Neuron (in vitro differentiated cells): ENCODE results near the gene BORCS6.

Experiments used
- H2AFZ ChIP-seq: one replicate; pipeline ENCODE4 v1.6.1; 2013; ENCODE audit warnings: low read depth, mild to moderate bottlenecking, inconsistent platforms, low read length, moderate library complexity
- H3K27me3 ChIP-seq: one replicate; pipeline ENCODE4 v1.6.1; 2013; ENCODE audit warnings: low read length; ENCODE audit not compliant: insufficient read depth
- H3K36me3 ChIP-seq: one replicate; pipeline ENCODE4 v1.6.1; 2013; ENCODE audit warnings: low read length; ENCODE audit not compliant: insufficient read depth
- H3K4me1 ChIP-seq: one replicate; pipeline ENCODE4 v1.6.1; 2013; ENCODE audit warnings: low read length; ENCODE audit not compliant: insufficient read depth
- H3K4me3 ChIP-seq: 2 replicates; pipeline ENCODE4 v1.5.1; 2013; ENCODE audit warnings: mild to moderate bottlenecking, low read length, moderate library complexity
- H3K9me3 ChIP-seq: one replicate; pipeline ENCODE4 v1.6.1; 2013; ENCODE audit warnings: low read length

BORCS6 gene

GRCh38 chr17:8151641-8152111, 38.3 kb downstream of the BORCS6 start:
- H3K27me3 ChIP-seq: no peaks in the 10 kb centered on the region
- H2AFZ ChIP-seq: peak overlapping the region; percentile 21
- H3K9me3 ChIP-seq: no peaks in the 10 kb centered on the region
- H3K4me1 ChIP-seq: peaks cover 43% of the 10 kb centered on the region
- H3K4me3 ChIP-seq: peak overlapping the region; percentile 83
- peaks cover 32% of the 10 kb centered on the region for H3K36me3 ChIP-seq

DNA sequence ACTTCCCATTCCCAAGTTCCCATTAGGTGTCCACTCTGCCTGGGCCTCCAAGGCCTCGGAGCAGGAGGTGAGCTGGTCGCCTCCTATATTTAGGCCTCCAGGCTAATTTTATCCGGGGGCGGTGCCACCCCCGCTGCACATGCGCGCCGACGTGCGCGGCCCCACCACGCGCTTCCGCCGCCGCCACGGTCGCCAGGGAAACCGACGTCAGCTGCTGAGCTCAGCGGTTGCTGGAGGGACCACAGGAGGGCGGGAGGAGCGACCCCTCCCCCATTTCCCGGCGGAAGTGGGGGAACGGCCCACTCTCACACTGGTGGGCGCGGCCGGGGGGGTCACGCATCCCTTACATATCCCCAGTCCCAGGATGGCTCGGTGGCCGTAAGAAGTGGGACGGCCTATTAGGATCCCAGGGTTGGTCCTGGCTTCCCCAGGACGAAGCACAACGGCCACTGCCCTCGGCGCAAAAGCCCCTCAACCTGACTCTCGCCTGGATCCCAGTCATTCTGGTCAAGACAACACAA, 38.8 kb downstream of the BORCS6 start:
- H3K9me3 ChIP-seq: no peaks in the 10 kb centered on the region
- H2AFZ ChIP-seq: no peak overlapping the region
- H3K27me3 ChIP-seq: no peaks in the 10 kb centered on the region
- H3K36me3 ChIP-seq: peaks cover 36% of the 10 kb centered on the region
- peaks cover 43% of the 10 kb centered on the region for H3K4me1 ChIP-seq
- peak overlapping the region; percentile 83 for H3K4me3 ChIP-seq

GRCh38 chr17:8150194-8151119, 39.5 kb downstream of the BORCS6 start:
- H3K9me3 ChIP-seq: no peaks in the 10 kb centered on the region
- peak overlapping the region; percentile 83 for H3K4me3 ChIP-seq
- H3K27me3 ChIP-seq: no peaks in the 10 kb centered on the region
- peaks cover 43% of the 10 kb centered on the region for H3K36me3 ChIP-seq
- H2AFZ ChIP-seq: no peak overlapping the region
- H3K4me1 ChIP-seq: peaks cover 37% of the 10 kb centered on the region

DNA sequence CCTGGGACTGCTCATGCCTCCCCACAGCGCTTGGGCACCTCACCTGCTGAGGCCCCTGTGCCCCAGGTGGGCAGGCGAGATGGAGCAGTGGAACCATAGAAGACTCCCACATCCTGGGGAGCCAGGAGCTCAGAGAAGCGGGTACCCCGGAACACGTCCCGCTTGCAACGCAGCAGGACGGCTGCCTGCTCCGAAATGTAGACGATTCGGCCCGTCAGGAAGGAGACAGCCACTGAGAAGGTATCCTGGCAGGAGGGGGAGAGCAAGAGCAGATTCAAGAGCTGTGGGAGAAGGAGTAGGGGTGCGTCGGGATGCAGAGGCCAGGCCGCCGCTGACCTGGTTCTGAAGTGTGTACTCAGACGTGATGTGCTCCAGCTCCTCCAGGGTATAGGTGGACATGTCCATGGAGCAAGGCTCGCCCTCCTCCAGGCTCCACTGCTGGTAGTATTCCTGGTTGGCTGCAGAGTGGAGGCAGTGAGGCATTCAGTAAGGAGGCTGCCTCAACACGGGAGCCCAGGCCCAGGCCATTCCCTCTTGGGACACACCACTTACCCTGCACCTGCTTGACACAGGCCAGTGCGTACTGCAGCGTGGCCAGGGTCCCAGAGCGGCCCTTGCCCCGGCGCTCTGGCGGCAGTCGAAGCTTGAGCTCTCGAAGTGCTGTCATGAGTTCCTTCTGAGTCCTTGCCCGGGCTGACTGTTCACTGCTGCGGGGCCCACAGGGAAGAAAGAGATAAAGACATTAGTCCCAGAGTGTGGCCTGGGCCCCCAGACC, 40.4 kb downstream of the BORCS6 start:
- Histone ChIP-seq H3K36me3 (peaks cover 50% of the 10 kb centered on the region), H2AFZ (no peak overlapping the region), H3K9me3 (no peaks in the 10 kb centered on the region), H3K27me3 (no peaks in the 10 kb centered on the region), H3K4me1 (peaks cover 28% of the 10 kb centered on the region), H3K4me3 (no peak overlapping the region)

DNA sequence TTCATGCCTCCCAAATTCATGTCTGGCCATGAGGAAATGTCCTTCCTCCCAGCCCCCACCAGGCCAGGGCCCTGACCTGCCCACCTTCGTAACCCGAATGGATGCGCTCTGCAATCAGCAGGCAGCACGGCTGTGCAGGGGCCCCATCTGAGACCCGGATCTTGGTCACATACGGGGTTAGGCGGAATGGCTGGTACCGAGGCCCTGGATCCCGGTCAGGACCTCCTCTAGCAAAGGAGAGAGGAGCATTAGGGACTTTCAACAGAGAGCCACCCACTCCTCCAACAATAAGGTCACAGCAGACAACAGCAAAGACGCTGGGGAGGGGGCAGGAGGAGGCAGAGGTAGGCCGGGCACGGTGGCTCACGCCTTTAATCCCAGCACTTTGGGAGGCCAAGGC, 41.4 kb downstream of the BORCS6 start:
- Histone ChIP-seq H3K27me3 (no peaks in the 10 kb centered on the region), H3K4me3 (no peak overlapping the region), H3K4me1 (peaks cover 18% of the 10 kb centered on the region), H3K36me3 (peaks cover 58% of the 10 kb centered on the region), H2AFZ (no peak overlapping the region), H3K9me3 (no peaks in the 10 kb centered on the region)

DNA sequence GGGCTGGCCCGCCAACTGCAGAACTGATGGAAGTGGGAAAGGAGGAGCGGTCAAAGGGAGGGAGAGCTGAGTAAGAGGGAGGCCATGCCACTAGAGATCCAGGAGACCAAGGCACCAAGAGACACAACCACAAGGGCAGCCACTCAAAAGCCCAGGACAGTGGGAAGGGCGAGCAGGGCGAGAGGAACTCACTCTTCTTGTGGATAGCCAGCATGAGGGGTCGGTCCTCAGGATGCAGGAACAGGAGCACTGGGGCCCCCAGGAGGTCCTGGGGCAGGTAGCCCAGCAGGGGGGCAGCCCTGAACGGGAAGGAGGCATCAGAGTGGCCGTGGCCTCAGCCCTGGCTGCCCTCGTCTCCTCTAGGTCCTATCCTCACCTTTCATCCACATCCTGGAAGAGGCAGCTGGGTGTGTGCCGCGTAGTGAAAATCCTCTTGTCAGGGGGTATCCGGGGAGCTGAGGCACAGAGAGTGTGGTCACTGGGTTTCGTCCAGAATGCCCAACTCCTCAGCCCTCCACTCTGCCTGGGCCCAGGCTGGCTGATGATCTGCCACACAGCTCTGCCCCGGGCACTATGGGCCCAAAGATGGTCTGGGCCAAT, 42.1 kb downstream of the BORCS6 start:
- Histone ChIP-seq H3K9me3 (no peaks in the 10 kb centered on the region), H3K4me3 (no peak overlapping the region), H2AFZ (no peak overlapping the region), H3K27me3 (no peaks in the 10 kb centered on the region), H3K4me1 (peaks cover 12% of the 10 kb centered on the region), H3K36me3 (peaks cover 58% of the 10 kb centered on the region)

GRCh38 chr17:8147141-8147804, 42.7 kb downstream of the BORCS6 start:
- Histone ChIP-seq H3K36me3 (peaks cover 61% of the 10 kb centered on the region), H2AFZ (no peak overlapping the region), H3K4me1 (peaks cover 6% of the 10 kb centered on the region), H3K4me3 (no peak overlapping the region), H3K9me3 (no peaks in the 10 kb centered on the region), H3K27me3 (no peaks in the 10 kb centered on the region)

- Histone ChIP-seq H3K36me3 (peaks cover 66% of the 10 kb centered on the region), H3K4me1 (peaks cover 6% of the 10 kb centered on the region), H3K27me3 (no peaks in the 10 kb centered on the region), H2AFZ (no peak overlapping the region), H3K4me3 (no peak overlapping the region), H3K9me3 (no peaks in the 10 kb centered on the region)
These were observed 43.4 kb downstream of the BORCS6 start for GRCh38 chr17:8146381-8147140.

GRCh38 chr17:8145811-8146210, 44.2 kb downstream of the BORCS6 start:
- H3K36me3 ChIP-seq: peaks cover 73% of the 10 kb centered on the region
- H3K4me1 ChIP-seq: peaks cover 4% of the 10 kb centered on the region

GRCh38 chr17:8144401-8145231, 45.4 kb downstream of the BORCS6 start:
- no peak overlapping the region for H3K4me3 ChIP-seq
- H3K9me3 ChIP-seq: no peaks in the 10 kb centered on the region
- no peaks in the 10 kb centered on the region for H3K27me3 ChIP-seq
- H3K36me3 ChIP-seq: peaks cover 71% of the 10 kb centered on the region
- H3K4me1 ChIP-seq: no peaks in the 10 kb centered on the region
- no peak overlapping the region for H2AFZ ChIP-seq

More at GRCh38 chr17:8145811-8146210, 44.2 kb downstream of the BORCS6 start:
- no peaks in the 10 kb centered on the region for H3K9me3 ChIP-seq
- no peak overlapping the region for H3K4me3 ChIP-seq
- no peaks in the 10 kb centered on the region for H3K27me3 ChIP-seq
- no peak overlapping the region for H2AFZ ChIP-seq

DNA sequence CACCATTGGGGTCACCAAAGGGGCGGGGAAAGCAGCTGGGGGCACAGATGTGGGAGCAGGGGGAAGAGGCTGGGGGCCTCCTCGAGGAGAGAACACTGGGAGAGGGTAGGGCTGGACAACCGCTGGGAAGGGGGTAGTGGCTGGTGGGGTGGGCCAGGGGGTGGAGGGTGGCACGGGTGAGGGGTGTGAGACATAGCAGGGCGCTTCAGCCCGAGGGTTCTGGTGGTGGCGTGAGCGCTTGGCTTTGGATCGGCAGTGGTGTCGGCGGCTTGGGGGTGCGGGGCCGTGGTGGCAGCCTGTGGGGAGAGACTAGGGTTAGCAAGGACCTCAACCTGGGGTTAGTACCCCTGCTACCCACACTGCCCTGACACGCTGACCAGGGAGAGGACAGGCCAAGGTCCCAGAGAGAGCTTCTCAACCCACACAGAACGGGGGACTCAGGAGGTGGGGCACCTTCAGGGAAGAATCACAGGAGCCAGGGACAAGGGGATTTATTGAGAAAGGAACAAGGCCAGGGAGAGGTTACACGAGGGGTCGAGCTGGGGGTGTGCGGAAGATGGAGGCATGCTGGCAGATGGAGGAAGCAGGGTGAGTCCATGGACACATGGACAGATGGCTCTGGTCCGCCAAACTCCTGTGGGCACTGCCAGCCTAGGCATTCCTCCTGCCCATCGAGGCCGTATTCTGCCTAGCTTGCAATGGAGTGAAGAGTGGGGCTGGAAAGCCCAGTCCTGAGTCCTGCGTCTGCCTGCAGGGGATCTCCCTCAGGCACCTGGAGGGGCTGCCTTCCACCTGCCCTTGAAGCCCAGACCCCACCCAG, 46.2 kb downstream of the BORCS6 start:
- Histone ChIP-seq H2AFZ (no peak overlapping the region), H3K4me1 (no peaks in the 10 kb centered on the region), H3K27me3 (no peaks in the 10 kb centered on the region), H3K9me3 (no peaks in the 10 kb centered on the region), H3K36me3 (peaks cover 64% of the 10 kb centered on the region), H3K4me3 (no peak overlapping the region)
